ENCODE results near the gene RBM33. TPM values are rescaled to one million over a fixed set of nuclear protein-coding genes. Genes with fewer than 3 reads are reported as not detected.

RBM33 gene
- polyA plus RNA-seq, 1 donor (not counting 4 experiments of a cell fraction or from before 2014, with no cell fraction given): 8.9 TPM

DNA sequence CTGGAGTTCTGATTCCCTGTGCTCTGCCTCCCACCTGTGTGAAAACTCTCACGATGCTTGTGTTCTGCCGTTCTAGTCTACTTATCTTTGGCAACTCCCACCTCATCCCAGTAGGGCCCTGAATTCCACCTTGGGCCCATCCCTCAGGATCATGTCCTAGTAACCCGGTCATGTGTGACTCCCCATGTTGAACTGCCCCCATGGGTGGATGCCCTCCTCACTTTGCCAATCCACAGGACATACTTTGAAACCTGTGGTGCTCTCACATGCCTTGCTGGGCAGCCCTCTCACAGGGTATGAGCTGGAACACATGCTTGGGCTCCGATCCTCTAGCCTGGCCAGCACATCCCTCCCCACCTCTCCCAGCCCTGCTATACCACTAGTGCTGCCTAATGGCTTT, 3.8 kb upstream of the RBM33 start:
- FAIRE-seq (no peak), DNase-seq (ENCODE audit: low read depth, low spot score) (no peak)
- Histone ChIP-seq H3K9ac (ENCODE audit: control insufficient read depth, extremely low read depth, insufficient read depth, low read length) (no peak overlapping the region), H3K9me3 (ENCODE audit: control insufficient read depth, low read depth, low read length) (no peaks in the 10 kb centered on the region), H3K4me2 (ENCODE audit: control insufficient read depth, extremely low read depth, insufficient read depth, low read depth, low read length) (no peak overlapping the region), H3K4me1 (ENCODE audit: control insufficient read depth, extremely low read depth, insufficient read depth, low read length) (peaks cover 6% of the 10 kb centered on the region), H2AFZ (ENCODE audit: control insufficient read depth, low read length) (no peak overlapping the region), H3K79me2 (ENCODE audit: control insufficient read depth, insufficient read depth, low read length) (peaks cover 18% of the 10 kb centered on the region), H3K9me1 (ENCODE audit: control insufficient read depth, extremely low read depth, insufficient read depth, low read length) (no peaks in the 10 kb centered on the region), H3K4me3 (ENCODE audit: control insufficient read depth in 2 of 3, extremely low read depth in 1 of 3, insufficient read depth in 2 of 3, low read depth in 1 of 3, low read length in 3 of 3) (no peak overlapping the region), H3K27me3 (ENCODE audit: control insufficient read depth, extremely low read depth, insufficient read depth, low read length) (no peaks in the 10 kb centered on the region), H3K36me3 (ENCODE audit: control insufficient read depth in 2 of 2, extremely low read depth in 1 of 2, insufficient read depth in 2 of 2, low read length in 2 of 2) (peaks cover 3 to 8% of the 10 kb centered on the region in 2 experiments), H4K20me1 (ENCODE audit: control insufficient read depth, extremely low read depth, insufficient read depth, low read length) (no peaks in the 10 kb centered on the region), H3K27ac (ENCODE audit: control insufficient read depth, insufficient read depth, low read length) (no peak overlapping the region)
- dilution Hi-C loops (cut with MboI; ENCODE audit: extremely low pct_ligation_motif_present, low sequenced_read_pairs): no loop called here
- TF ChIP-seq EZH2 (IDR thresholded peaks at IDR 0.05; ENCODE audit: low read length): no peak
- no peak for TF ChIP-seq CTCF (optimal IDR thresholded peaks at IDR 0.05 in 1 of 3, IDR thresholded peaks at IDR 0.05 in 1 of 3, conservative IDR thresholded peaks at IDR 0.05 in 1 of 3; ENCODE audit: extremely low read depth in 1 of 3, insufficient read depth in 2 of 3, low read length in 3 of 3)

GRCh38 chr7:155643804-155644177, 670 bp upstream of the RBM33 start:
- Histone ChIP-seq H3K4me3 (ENCODE audit: control insufficient read depth in 2 of 3, extremely low read depth in 1 of 3, insufficient read depth in 2 of 3, low read depth in 1 of 3, low read length in 3 of 3) (peak overlapping the region; percentile 87 to 98 (median 94)), H3K9me1 (ENCODE audit: control insufficient read depth, extremely low read depth, insufficient read depth, low read length) (no peaks in the 10 kb centered on the region), H2AFZ (ENCODE audit: control insufficient read depth, low read length) (peak overlapping the region; percentile 100), H3K9ac (ENCODE audit: control insufficient read depth, extremely low read depth, insufficient read depth, low read length) (peak overlapping the region; percentile 98), H3K4me2 (ENCODE audit: control insufficient read depth, extremely low read depth, insufficient read depth, low read depth, low read length) (peak overlapping the region; percentile 89), H4K20me1 (ENCODE audit: control insufficient read depth, extremely low read depth, insufficient read depth, low read length) (no peaks in the 10 kb centered on the region), H3K79me2 (ENCODE audit: control insufficient read depth, insufficient read depth, low read length) (peaks cover 49% of the 10 kb centered on the region), H3K27ac (ENCODE audit: control insufficient read depth, insufficient read depth, low read length) (peak overlapping the region; percentile 95), H3K36me3 (ENCODE audit: control insufficient read depth in 2 of 2, extremely low read depth in 1 of 2, insufficient read depth in 2 of 2, low read length in 2 of 2) (peaks cover 8 to 11% of the 10 kb centered on the region in 2 experiments), H3K9me3 (ENCODE audit: control insufficient read depth, low read depth, low read length) (no peaks in the 10 kb centered on the region), H3K27me3 (ENCODE audit: control insufficient read depth, extremely low read depth, insufficient read depth, low read length) (no peaks in the 10 kb centered on the region), H3K4me1 (ENCODE audit: control insufficient read depth, extremely low read depth, insufficient read depth, low read length) (peaks cover 17% of the 10 kb centered on the region)
- TF ChIP-seq EZH2 (IDR thresholded peaks at IDR 0.05; ENCODE audit: low read length): no peak
- TF ChIP-seq CTCF (optimal IDR thresholded peaks at IDR 0.05 in 1 of 3, IDR thresholded peaks at IDR 0.05 in 1 of 3, conservative IDR thresholded peaks at IDR 0.05 in 1 of 3; ENCODE audit: extremely low read depth in 1 of 3, insufficient read depth in 2 of 3, low read length in 3 of 3): no peak
- FAIRE-seq (no peak), DNase-seq (ENCODE audit: low read depth, low spot score) (no peak)
- dilution Hi-C loops (cut with MboI; ENCODE audit: extremely low pct_ligation_motif_present, low sequenced_read_pairs): no loop called here
